Fibroblast of pulmonary artery (primary cell): ENCODE data around the gene FRMD4A.

Experiments used
- DNase-seq: peaks from one replicate; pipeline ENCODE4 v3.0.0-alpha.2; 2010; ENCODE audit warnings: low read depth
- H3K4me3 ChIP-seq: replicated peaks from 2 replicates; pipeline ENCODE4 v1.5.1; 2011; ENCODE audit warnings: low read depth, mild to moderate bottlenecking, control low read depth, low read length, moderate library complexity
- TF ChIP-seq, protein P1 (sequence below): IDR thresholded peaks from 2 replicates; pipeline ENCODE4 v1.5.1; 2011; ENCODE audit warnings: mild to moderate bottlenecking, control low read depth, low read length, inconsistent platforms; ENCODE audit errors: missing control alignments

The FRMD4A gene

GRCh38 chr10:13628661-13629060 lies 702.1 kb downstream of the FRMD4A start:
- no peak overlapping the region for H3K4me3 ChIP-seq
- TF ChIP-seq, protein P1, sequence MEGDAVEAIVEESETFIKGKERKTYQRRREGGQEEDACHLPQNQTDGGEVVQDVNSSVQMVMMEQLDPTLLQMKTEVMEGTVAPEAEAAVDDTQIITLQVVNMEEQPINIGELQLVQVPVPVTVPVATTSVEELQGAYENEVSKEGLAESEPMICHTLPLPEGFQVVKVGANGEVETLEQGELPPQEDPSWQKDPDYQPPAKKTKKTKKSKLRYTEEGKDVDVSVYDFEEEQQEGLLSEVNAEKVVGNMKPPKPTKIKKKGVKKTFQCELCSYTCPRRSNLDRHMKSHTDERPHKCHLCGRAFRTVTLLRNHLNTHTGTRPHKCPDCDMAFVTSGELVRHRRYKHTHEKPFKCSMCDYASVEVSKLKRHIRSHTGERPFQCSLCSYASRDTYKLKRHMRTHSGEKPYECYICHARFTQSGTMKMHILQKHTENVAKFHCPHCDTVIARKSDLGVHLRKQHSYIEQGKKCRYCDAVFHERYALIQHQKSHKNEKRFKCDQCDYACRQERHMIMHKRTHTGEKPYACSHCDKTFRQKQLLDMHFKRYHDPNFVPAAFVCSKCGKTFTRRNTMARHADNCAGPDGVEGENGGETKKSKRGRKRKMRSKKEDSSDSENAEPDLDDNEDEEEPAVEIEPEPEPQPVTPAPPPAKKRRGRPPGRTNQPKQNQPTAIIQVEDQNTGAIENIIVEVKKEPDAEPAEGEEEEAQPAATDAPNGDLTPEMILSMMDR: no peak
- no peak for DNase-seq

- H3K4me3 ChIP-seq: no peak overlapping the region
- DNase-seq: peak; percentile 34
- TF ChIP-seq, protein P1: no peak
Measured at GRCh38 chr10:13627459-13628310, 703.0 kb downstream of the FRMD4A start.

DNA sequence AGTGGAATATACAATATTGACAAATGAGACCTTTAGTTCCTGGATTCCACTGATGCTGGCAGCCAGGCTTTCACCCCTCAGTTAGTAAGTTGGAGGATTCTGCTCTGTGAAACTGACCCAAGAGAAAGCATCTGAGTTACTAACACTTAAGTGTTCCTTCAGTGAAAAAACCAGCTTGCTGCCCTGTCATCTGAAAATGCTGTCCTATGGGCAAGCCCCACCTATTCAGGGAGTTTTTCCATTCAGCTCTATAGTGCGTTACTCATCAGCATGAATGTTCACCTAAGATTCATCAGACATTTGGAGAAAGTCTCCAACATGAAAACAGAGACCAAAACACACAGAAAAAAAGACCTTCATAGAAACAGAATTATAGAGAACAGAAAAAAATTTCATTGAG lies 706.1 kb downstream of the FRMD4A start:
- no peak for DNase-seq
- TF ChIP-seq, protein P1: no peak
- H3K4me3 ChIP-seq: no peak overlapping the region

- H3K4me3 ChIP-seq: no peak overlapping the region
- no peak for DNase-seq
- TF ChIP-seq, protein P1: no peak
Measured at GRCh38 chr10:13621931-13622330, 708.8 kb downstream of the FRMD4A start.

DNA sequence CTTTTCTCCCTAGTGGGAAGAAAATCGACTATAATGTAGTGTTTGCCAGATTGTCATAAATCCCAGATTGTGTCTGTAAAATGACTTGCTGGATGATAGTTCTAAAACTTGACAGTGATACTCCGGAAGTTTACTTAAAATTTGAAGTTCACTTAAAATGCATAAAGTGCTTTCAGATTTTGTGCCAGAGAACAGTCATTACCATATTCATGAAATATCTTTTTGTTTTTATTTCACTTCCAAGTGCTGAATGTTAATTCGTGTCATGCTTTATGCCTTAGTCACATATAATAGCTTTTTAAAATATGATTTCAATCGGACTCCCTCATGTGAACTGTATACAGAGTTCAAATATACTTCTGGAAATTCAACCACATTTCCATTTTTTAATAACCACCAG lies 713.6 kb downstream of the FRMD4A start:
- TF ChIP-seq, protein P1: no peak
- no peak for DNase-seq
- no peak overlapping the region for H3K4me3 ChIP-seq

GRCh38 chr10:13615650-13616300 lies 714.9 kb downstream of the FRMD4A start:
- DNase-seq: no peak

More at GRCh38 chr10:13615650-13616300, 714.9 kb downstream of the FRMD4A start:
- H3K4me3 ChIP-seq: no peak overlapping the region
- TF ChIP-seq, protein P1: no peak
